Stimulated activated CD4-positive, alpha-beta T cell treated with anti-CD3 and anti-CD28 coated beads, TNF-alpha, amount 100 ng/mL, for 48 hours (primary cell): ENCODE measurements around the gene ZNF439.
A peak's percentile ranks its signal among the peaks of the same experiment; 100 is the strongest.
"Not testable (repeated sequence)": the region's sequence is repeated elsewhere in the genome, so short reads cannot be mapped to it uniquely, and the experiment has no call there.

Source experiments
- DNase-seq, 3 donors: peaks; one replicate each; pipeline ENCODE4 v3.0.0-alpha.2; 2020; ENCODE audit warnings: low read depth in 3 of 3

The ZNF439 gene

DNA sequence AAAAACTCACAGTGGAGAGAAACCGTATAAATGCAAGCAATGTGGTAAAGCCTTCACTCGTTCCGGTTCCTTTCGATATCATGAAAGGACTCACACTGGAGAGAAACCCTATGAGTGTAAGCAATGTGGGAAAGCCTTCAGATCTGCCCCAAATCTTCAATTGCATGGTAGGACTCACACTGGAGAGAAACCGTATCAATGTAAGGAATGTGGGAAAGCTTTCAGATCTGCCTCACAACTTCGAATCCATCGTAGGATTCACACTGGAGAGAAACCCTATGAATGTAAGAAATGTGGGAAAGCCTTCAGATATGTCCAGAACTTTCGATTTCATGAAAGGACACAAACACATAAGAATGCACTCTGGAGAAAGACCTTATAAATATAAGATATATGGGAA, 19.7 kb downstream of the ZNF439 start:
- no peak for DNase-seq

DNA sequence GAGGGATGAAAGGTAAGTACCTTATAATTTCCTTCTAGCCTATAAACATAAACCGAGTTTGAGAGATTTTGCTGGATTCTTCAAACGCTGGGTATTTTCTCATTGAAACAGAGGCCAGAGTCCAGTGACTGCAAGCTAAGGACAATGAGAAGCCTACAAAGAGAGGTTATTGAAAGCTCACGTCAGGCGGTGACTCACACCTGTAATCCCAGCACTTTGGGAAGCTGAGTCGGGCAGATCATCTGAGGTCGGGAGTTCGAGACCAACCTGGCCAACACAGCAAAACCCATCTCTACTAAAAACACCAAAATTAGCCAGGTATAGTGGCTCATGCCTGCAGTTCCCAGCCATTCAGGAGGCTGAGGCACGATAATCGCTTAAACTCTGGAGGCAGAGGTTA, 24.1 kb downstream of the ZNF439 start:
- DNase-seq = no peak

DNA sequence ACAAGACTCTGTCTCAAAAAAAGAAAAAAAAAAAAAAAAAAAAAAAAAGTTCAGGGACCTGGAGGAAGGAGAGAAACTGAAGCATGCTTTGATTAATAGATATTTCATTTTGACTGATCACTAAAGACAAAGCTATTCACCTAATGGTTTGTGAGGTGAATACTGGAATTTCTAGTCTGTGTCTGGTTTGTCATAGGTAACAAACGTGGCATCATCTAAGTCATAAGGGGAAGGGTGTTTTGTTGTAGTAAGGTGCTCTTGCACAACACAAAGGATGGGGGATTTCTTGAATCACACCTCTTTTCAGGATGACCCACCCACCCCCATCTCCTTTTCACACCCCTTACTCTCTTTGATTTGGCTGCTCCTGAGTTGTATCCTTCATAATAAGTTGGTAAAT, 25.2 kb downstream of the ZNF439 start:
- DNase-seq = no peak

DNA sequence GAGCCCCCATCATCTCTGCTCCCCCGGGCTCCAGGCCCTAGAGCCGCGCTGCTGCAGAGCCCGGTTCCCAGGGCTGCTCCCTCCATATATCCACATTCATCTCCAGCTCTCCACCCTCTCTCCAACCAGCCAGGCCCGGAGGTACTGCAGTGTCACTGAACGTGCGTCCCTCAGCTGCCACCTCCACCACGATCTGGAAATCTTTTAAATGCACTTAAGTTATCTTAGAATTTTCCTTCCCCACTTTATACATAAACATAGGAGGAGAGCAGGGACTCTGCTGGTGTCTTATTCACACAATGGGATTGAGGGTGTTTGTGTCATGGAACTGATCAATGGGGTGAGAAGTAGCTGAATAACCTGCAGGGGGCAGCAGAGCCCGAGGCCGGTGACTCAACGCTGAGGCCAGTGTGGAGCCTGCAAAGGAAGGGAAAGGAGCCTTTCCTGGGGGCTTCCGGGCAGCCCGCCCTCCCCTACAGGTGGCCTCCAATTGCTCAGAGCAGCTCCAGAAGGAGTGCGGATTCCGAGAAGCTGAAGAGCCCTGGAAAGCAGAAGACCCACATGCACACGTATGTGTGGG, 31.3 kb downstream of the ZNF439 start:
- DNase-seq = peak; percentile 19 to 40 (median 22)

DNA sequence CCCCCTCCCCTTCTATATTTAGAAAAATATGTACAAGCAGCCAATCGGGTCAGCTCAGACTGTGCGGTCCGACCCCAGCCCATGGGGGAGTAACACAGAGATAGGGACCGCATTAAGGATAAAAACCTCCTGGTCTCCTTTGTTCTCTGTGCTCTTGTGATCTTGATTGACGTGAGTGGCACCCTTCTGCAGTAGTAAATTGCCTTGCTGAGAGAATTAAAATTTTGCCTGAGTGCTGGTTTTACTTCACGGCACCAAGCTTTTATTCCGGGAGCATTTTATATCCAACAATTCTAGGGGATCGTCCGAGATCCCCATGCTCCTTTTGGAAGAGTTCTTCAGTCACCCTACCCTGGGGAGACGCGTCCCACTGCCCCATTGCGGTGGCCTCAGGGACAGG, 32.1 kb downstream of the ZNF439 start:
- no peak for DNase-seq

DNA sequence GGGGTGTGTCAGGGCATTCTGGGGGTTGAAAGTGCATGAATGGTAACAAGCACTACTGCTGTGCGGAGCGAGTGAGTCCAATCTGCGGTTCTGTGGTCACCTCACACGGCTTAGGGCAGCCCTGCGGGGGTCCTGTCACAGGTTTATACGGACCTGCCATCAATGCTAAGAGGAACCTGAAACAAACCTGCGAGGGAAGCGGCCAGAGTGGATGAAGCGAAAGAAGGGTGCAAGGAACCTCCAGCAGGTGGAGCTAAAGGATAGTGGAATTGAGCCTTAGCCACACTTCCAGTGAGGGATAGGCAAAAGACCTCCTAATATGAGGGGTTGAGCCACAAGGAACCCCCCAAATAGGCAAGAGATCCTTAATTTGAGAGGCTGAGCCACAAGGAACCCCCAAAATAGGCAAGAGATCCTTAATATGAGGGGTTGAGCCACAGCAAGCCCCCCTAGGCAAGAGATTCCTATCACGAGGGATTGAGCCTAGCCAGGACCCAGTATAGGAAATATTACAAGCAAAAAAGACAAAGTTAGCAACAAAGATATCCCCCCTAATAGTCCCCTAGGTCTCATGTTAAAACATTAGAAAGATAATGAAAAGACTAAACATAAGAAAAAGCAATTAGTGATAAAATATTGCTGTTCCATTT, 32.8 kb downstream of the ZNF439 start:
- peak; percentile 27 to 61 (median 44) for DNase-seq

DNA sequence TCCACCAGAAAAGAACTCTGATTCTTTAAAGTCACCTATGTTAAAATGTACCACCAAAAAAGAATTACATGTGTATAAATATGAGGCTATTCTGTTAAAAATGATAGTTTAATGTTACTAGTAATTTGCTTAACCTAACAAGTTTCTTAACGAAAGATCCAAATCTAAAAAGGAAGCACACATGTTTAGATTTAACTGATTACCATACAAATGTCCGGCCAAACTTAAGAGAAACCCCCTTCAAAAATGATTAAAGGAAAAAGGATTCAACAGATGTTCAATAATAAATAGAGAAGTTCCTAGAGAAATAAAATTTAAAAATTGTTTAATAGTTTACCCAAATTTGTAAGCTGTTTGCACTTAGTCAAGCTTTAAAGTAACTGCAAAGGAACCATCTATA, 34.1 kb downstream of the ZNF439 start:
- DNase-seq = no peak

DNA sequence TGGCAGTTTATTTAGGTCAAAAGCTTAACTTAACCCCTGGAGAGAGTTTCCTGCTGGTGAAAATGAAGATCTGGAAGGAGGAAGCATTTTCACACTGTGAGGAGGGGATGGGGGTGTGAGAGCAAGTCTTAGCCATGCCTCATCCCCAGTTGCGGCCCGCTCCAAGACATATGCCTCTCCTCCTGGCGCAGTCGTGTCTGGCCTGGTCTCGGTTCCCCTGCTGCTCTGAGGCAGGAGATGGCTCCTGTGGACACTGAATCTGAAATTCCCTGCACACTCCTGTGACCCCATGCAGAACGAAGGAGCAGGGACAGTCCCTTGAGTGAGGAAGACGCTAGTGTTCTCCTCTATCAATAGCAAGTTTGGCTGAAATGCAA, 38.7 kb downstream of the ZNF439 start:
- DNase-seq = peak in 1 of 3 donors; percentile 1

DNA sequence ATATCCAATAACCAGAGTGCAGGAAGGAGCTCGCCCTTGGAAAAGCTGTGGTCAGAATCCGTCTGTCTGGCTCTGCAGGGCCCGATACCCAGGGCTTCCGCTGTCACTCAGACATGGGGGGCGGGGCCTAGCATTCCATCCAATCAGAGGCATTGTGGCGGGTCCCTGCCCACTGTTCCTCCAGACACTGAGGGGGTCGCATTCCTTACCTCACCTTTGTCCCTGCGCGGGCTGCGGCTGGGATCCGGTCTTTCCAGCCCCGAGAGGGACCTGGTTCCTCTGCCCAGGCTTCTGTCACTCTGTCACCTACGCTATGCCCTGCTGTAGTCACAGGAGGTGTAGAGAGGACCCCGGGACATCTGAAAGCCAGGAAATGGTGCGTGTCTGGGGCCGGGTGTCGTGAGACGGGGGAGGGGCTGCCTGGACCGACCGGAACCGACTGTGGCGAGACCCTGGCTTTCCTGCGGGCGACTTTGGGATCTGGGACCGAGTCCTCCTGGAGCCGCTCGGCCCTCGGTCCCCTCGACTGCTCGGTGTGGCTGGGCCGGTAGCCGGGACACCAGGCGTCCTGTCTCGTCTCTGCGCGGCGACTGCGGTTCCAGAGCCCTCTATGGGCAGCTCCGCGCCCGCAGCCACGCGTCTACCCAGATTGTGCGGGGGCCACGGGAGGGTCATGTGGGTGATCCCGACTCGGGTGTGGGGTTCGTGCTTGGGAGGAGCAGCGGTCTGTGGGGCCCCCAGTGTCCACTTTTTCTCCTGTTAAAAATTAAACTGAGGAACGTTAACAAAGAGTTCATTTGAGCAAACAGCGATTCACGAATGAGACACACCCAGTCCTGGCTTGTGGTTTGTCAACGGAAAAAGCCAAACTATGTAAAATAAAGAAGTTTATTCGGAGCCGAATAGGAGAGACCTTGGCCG, 39.3 kb downstream of the ZNF439 start, which contains the start of gene ZNF69:
TSS of gene ZNF69 (plus strand) at position 172 of the 921 bp plus-strand sequence. CDS start at position 314, 142 bp downstream.
- peak; percentile 21 to 64 (median 32) for DNase-seq

DNA sequence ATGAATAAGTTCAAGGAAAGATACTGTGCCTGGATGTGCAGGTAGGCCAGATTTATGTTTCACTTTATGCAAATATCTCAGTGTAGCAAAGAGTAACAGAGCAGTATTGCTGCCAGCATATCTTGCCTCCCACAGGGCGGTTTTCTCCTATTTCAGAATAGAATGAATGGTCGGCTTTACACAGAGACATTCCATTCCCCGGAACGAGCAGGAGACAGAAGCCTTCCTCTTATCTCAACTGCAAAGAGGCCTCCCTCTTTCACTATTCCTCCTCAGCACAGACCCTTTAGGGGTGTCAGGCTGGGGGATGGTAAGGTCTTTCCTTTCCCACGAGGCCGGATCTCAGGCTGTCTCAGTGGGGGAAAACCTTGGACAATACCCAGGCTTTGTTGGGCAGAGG, 41.4 kb downstream of the ZNF439 start:
- DNase-seq = not testable (repeated sequence)

DNA sequence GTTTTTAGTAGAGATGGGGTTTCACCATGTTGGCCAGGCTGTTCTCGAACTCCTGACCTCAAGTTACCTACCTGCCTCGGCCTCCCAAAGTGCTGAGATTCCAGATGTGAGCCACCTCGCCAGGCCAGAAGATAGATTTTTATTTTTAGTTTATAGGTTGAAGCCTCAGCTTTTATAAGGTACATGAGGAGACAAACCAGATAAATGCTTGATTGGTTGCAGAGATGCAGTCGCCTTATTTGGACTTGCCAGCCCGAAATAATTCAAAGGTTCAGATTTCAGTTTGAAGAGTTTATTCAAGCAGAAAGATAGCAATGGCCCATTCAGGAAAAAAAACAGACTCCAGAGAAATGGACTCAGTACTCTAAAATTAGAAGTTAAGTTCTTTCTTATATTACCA, 42.1 kb downstream of the ZNF439 start:
- DNase-seq = no peak

DNA sequence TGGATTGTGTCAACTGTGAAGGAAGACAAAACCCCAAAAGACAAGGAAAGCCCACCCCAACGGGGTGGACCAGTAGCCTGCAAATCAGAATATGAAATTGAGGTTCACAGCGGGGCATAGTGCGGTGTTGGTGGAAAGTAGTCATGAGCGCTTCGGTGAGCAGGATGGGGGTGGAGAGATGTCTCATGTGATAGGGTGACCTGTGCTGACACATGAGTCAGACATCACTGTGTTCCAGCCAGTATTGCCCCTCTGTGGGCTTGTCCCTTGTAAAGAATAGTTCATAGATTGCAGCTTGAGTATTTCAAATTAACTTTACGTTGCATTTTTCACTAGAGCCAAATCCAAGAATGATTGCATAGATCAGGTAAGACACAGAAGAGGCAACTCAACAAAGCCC, 46.3 kb downstream of the ZNF439 start:
- no peak for DNase-seq

DNA sequence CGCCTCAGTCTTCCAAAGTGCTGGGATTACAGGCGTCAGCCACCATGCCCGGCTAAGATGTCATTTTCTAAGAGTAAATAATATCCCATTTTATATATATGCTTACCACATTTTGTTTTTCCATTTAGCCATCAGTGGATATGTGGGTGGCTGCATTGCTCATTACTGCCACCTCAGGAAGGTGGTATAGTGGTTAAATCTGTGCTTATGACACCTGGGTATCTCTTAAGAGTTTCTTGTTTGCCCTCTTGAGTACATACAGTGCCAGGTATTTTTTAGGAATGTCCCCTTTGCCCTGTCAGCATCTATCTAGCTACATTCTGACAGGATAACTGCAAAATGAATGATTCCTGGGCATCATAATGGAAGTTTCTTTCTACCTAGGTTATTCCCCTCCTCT, 53.7 kb downstream of the ZNF439 start:
- DNase-seq = no peak

DNA sequence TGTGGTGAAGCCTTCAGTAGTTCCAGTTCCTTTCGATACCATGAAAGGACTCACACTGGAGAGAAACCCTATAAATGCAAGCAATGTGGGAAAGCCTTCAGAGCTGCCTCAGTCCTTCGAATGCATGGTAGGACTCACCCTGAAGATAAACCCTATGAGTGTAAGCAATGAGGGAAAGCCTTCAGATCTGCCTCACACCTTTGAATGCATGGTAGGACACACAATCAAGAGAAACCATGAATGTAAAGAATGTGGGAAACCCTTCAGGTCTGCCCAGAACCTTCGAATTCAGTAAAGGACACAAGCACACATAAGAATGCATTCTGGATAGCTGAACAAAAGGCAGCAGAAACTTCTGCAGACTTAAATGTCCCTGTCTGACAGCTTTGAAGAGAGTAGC, 57.4 kb downstream of the ZNF439 start:
- DNase-seq = no peak

DNA sequence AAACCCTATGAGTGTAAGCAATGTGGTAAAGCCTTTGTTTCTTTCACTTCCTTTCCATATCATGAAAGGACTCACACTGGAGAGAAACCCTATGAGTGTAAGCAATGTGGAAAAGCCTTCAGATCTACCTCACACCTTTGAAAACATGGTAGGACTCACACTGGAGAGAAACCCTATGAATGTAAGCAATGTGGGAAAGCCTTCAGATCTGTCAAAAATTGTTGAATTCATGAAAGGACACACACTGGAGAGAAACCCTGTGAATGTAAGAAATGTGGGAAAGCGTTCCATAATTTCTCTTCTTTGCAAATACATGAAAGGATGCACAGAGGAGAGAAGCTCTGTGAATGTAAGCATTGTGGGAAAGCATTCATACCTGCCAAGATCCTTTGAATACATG, 63.4 kb downstream of the ZNF439 start:
- DNase-seq = not testable (repeated sequence)

DNA sequence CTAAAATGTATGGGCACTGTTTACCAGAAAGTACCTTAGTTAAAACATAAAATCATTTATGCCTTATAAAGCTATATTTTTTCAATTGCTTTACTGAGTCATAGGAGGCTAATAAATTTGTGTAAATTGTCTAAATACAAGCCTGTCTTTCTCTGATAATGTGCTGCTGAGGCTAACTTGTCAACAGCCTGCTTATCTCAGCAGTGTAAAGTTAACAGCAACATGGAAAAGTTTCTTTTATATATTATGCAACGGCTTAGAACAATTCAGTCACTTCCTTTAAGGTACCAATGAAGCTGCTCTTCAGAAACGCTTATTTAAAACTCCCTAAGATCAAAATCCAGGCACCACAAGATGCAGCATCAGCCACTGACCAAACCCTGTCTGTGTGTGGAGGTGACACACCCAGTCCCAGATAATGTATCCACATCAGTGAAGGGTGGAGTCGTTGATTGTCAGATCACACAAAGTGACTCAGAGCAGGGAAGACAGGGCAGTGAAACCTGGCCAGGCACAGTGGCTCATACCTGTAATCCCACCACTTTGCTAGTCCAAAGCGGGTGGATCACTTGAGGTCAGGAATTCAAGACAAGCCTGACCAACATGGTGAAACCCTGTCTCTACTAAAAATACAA, 66.0 kb downstream of the ZNF439 start:
- DNase-seq = not testable (repeated sequence)
